Spinal cord (tissue), 10 donors: ENCODE results near the gene ZBED5. TPM values are rescaled to one million over a fixed set of nuclear protein-coding genes. Genes with fewer than 3 reads are reported as not detected.
"Not testable (repeated sequence)": the region's sequence is repeated elsewhere in the genome, so short reads cannot be mapped to it uniquely, and the experiment has no call there.

Source experiments
- DNase-seq, 6 donors: peaks; one replicate each; pipeline versions ENCODE4 v3.0.0 to v3.0.0-alpha.2; 2013 to 2015; ENCODE audit warnings: low spot score in 6 of 6, low read depth in 4 of 6
- H3K27ac ChIP-seq: one replicate; pipeline ENCODE4 v1.5.1; 2013; ENCODE audit warnings: low read depth, low read length, control low read depth
- H3K27me3 ChIP-seq: one replicate; pipeline ENCODE4 v1.6.1; 2013; ENCODE audit warnings: low read length; ENCODE audit not compliant: control insufficient read depth, insufficient read depth
- H3K36me3 ChIP-seq: one replicate; pipeline ENCODE4 v1.6.1; 2013; ENCODE audit warnings: low read length; ENCODE audit not compliant: control insufficient read depth, insufficient read depth
- H3K4me1 ChIP-seq: one replicate; pipeline ENCODE4 v1.6.1; 2013; ENCODE audit warnings: low read length; ENCODE audit not compliant: control insufficient read depth, insufficient read depth
- H3K4me3 ChIP-seq: one replicate; pipeline ENCODE4 v1.5.1; 2013; ENCODE audit warnings: low read depth, low read length, control low read depth
- H3K9me3 ChIP-seq: one replicate; pipeline ENCODE4 v1.6.1; 2013; ENCODE audit warnings: low read length; ENCODE audit not compliant: control insufficient read depth, insufficient read depth
- WGBS: methylation state at CpG from one replicate; pipeline ENCODE4 v1.1.5; 2013; ENCODE audit warnings: missing lambda C conversion rate; ENCODE audit not compliant: insufficient coverage; 5-methylcytosine and 5-hydroxymethylcytosine counted together
- polyA plus RNA-seq, 2 donors: library from polyadenylated mRNA; unstranded; fragments of 120-200 nt; gene quantifications; one replicate each; pipeline ENCODE4 v1.2.1, GENCODE V29; 2013; ENCODE audit not compliant: insufficient read length in 2 of 2
- total RNA-seq, 2 donors: library from RNA; depleted of rRNA in 1 of 2; stranded (reverse); fragments of 120-200 nt in 1 of 2; fragments of >200 nt in 1 of 2; gene quantifications; one replicate each; pipeline versions ENCODE4 v1.2.3 to v1.2.4, GENCODE V29; 2013 to 2014
- donor health status: healthy.

ZBED5 gene
- total and polyA plus RNA-seq, 4 donors = 64.5 to 96.0 (median 74.0) TPM

GRCh38 chr11:10884292-10884691 is 26.4 kb upstream of the ZBED5 start:
- not testable (repeated sequence) for H3K27ac ChIP-seq, DNase-seq, H3K36me3 ChIP-seq, H3K27me3 ChIP-seq, H3K4me3 ChIP-seq, H3K9me3 ChIP-seq, H3K4me1 ChIP-seq
- WGBS = 94% methylated on average over 3 of the region's 4 CpGs

GRCh38 chr11:10881892-10882291 is 24.0 kb upstream of the ZBED5 start:
- Histone ChIP-seq H3K36me3 (no peaks in the 10 kb centered on the region), H3K4me1 (no peaks in the 10 kb centered on the region), H3K27me3 (no peaks in the 10 kb centered on the region), H3K9me3 (no peaks in the 10 kb centered on the region), H3K4me3 (no peak overlapping the region), H3K27ac (no peak overlapping the region)
- DNase-seq = no peak
- WGBS = no CpG with 5 or more reads among the region's 3 CpGs

GRCh38 chr11:10878408-10879214 is 20.8 kb upstream of the ZBED5 start:
- Histone ChIP-seq H3K27me3 (no peaks in the 10 kb centered on the region), H3K4me3 (no peak overlapping the region), H3K4me1 (no peaks in the 10 kb centered on the region), H3K9me3 (no peaks in the 10 kb centered on the region), H3K36me3 (no peaks in the 10 kb centered on the region), H3K27ac (no peak overlapping the region)
- peak in 2 of 6 donors; percentile 50 to 52 for DNase-seq
- 98% methylated on average over 5 of the region's 7 CpGs for WGBS

- no peaks in the 10 kb centered on the region for H3K27me3 ChIP-seq
- no peak for DNase-seq
- no peak overlapping the region for H3K27ac ChIP-seq
- peaks cover 11% of the 10 kb centered on the region for H3K9me3 ChIP-seq
- no peaks in the 10 kb centered on the region for H3K36me3 ChIP-seq
- H3K4me1 ChIP-seq = no peaks in the 10 kb centered on the region
- no peak overlapping the region for H3K4me3 ChIP-seq
These were observed 18.3 kb upstream of the ZBED5 start for GRCh38 chr11:10876158-10876557.

GRCh38 chr11:10875430-10876021 is 17.7 kb upstream of the ZBED5 start:
- no CpG with 5 or more reads among the region's 2 CpGs for WGBS
- no peaks in the 10 kb centered on the region for H3K36me3 ChIP-seq
- no peak overlapping the region for H3K27ac ChIP-seq
- no peaks in the 10 kb centered on the region for H3K4me1 ChIP-seq
- no peaks in the 10 kb centered on the region for H3K27me3 ChIP-seq
- DNase-seq = no peak
- peaks cover 11% of the 10 kb centered on the region for H3K9me3 ChIP-seq
- H3K4me3 ChIP-seq = no peak overlapping the region

GRCh38 chr11:10872097-10872496 is 14.2 kb upstream of the ZBED5 start:
- Histone ChIP-seq H3K9me3 (peaks cover 11% of the 10 kb centered on the region), H3K4me3 (no peak overlapping the region), H3K27me3 (no peaks in the 10 kb centered on the region), H3K4me1 (no peaks in the 10 kb centered on the region), H3K27ac (no peak overlapping the region), H3K36me3 (no peaks in the 10 kb centered on the region)
- no peak for DNase-seq
- WGBS = no CpG with 5 or more reads among the region's 2 CpGs

- H3K9me3 ChIP-seq = peaks cover 11% of the 10 kb centered on the region
- no peaks in the 10 kb centered on the region for H3K36me3 ChIP-seq
- no peaks in the 10 kb centered on the region for H3K27me3 ChIP-seq
- H3K4me3 ChIP-seq = no peak overlapping the region
- WGBS = no CpG with 5 or more reads among the region's 3 CpGs
- DNase-seq = no peak
- no peak overlapping the region for H3K27ac ChIP-seq
- no peaks in the 10 kb centered on the region for H3K4me1 ChIP-seq
These were observed 10.5 kb upstream of the ZBED5 start for GRCh38 chr11:10868352-10868751.

- H3K36me3 ChIP-seq = no peaks in the 10 kb centered on the region
- H3K4me1 ChIP-seq = no peaks in the 10 kb centered on the region
- peaks cover 3% of the 10 kb centered on the region for H3K9me3 ChIP-seq
- H3K4me3 ChIP-seq = no peak overlapping the region
- WGBS = 94% methylated on average over 8 of the region's 10 CpGs
- H3K27me3 ChIP-seq = no peaks in the 10 kb centered on the region
- no peak overlapping the region for H3K27ac ChIP-seq
- DNase-seq = peak in 1 of 6 donors; percentile 34
These were observed 9.1 kb upstream of the ZBED5 start for GRCh38 chr11:10866893-10867331.

- H3K4me3 ChIP-seq = no peak overlapping the region
- H3K27me3 ChIP-seq = no peaks in the 10 kb centered on the region
- no peaks in the 10 kb centered on the region for H3K4me1 ChIP-seq
- H3K9me3 ChIP-seq = no peaks in the 10 kb centered on the region
- H3K27ac ChIP-seq = no peak overlapping the region
- H3K36me3 ChIP-seq = no peaks in the 10 kb centered on the region
- DNase-seq = no peak
These were observed 8.0 kb upstream of the ZBED5 start for GRCh38 chr11:10865837-10866270.

- Histone ChIP-seq H3K27me3 (no peaks in the 10 kb centered on the region), H3K36me3 (no peaks in the 10 kb centered on the region), H3K4me1 (no peaks in the 10 kb centered on the region), H3K4me3 (no peak overlapping the region), H3K27ac (no peak overlapping the region), H3K9me3 (no peaks in the 10 kb centered on the region)
- 57% methylated on average over 1 of the region's 2 CpGs for WGBS
- DNase-seq = peak in 1 of 6 donors; percentile 44
These were observed 6.8 kb upstream of the ZBED5 start for GRCh38 chr11:10864688-10865087.
